ENCODE data around the gene GPC1.
"Not testable (repeated sequence)": the region's sequence is repeated elsewhere in the genome, so short reads cannot be mapped to it uniquely, and the experiment has no call there.

The GPC1 gene, protein sequence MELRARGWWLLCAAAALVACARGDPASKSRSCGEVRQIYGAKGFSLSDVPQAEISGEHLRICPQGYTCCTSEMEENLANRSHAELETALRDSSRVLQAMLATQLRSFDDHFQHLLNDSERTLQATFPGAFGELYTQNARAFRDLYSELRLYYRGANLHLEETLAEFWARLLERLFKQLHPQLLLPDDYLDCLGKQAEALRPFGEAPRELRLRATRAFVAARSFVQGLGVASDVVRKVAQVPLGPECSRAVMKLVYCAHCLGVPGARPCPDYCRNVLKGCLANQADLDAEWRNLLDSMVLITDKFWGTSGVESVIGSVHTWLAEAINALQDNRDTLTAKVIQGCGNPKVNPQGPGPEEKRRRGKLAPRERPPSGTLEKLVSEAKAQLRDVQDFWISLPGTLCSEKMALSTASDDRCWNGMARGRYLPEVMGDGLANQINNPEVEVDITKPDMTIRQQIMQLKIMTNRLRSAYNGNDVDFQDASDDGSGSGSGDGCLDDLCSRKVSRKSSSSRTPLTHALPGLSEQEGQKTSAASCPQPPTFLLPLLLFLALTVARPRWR

DNA sequence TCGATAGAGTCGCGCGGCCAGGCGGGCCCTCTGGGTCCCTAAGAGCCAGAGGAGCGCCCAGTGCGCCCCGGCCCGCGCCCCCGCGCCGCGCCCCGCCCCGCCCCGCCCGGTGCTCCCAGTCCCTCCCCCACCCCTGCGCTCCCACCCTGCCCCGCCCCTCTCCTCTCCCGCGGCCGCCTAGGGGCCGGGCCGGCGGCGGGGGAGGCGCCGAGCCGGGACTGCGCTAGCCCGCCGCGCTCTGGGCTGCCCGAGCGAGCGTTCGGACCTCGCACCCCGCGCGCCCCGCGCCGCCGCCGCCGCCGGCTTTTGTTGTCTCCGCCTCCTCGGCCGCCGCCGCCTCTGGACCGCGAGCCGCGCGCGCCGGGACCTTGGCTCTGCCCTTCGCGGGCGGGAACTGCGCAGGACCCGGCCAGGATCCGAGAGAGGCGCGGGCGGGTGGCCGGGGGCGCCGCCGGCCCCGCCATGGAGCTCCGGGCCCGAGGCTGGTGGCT is at the start of gene GPC1:
Gene GPC1, plus strand, starts transcription at position 207 of the 491 bp plus-strand sequence. Its CDS starts 256 bp downstream, at position 463.
- DNase-seq, result peak; percentile 6 to 33

DNA sequence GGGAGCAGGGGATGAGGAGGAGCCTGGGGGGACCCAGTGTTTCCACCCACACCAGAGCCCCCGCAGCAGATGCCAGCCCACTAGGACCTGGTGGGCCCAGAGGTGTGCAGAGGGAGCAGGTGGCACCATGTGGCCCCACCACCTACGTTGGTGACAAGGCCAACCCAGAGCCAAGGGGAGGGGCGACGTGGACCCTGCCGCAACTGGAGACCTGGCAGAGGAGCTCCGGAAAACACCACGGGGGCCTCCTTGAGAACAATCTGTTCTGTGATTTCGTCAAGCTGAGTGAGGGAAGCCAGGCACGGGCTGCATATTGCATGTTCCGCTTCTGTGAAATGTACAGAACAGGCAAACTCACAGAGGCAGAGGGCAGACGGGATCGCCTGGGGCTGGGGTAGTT is 49.1 kb upstream of the GPC1 start:
- no peak for DNase-seq

DNA sequence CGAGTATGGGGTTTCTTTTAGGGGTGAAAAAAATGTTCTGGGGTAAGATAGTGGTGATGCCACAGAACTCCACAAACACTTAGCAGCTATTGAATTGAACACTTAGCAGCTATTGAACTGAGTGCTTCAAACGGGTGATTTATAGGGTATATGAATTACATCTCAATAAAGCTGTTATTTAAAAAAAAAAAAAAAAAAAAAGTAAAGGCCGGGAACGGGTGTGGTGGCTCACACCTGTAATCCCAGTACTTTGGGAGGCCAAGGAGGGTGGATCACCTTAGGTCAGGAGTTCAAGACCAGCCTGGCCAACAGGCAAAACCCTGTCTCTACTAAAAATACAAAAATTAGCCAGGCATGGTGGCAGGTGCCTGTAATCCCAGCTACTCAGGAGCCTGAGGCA is 48.7 kb upstream of the GPC1 start:
- DNase-seq, result not testable (repeated sequence)

DNA sequence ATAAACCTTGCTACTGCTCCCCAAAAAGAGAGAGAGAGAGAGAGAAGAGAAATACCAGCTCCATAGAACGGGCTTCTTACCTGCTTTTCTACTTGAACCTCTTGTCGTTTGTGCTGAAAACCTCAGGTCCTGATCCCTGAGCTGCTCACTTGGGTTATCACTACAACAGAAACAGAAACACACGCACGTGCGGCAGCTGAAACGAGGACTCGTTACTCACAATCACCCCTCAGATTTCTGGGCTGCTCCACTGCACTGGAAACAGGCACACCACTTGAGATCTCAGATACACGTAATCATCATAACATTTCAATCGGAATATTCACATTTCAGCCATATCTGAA is 48.2 kb upstream of the GPC1 start:
- DNase-seq, result no peak

DNA sequence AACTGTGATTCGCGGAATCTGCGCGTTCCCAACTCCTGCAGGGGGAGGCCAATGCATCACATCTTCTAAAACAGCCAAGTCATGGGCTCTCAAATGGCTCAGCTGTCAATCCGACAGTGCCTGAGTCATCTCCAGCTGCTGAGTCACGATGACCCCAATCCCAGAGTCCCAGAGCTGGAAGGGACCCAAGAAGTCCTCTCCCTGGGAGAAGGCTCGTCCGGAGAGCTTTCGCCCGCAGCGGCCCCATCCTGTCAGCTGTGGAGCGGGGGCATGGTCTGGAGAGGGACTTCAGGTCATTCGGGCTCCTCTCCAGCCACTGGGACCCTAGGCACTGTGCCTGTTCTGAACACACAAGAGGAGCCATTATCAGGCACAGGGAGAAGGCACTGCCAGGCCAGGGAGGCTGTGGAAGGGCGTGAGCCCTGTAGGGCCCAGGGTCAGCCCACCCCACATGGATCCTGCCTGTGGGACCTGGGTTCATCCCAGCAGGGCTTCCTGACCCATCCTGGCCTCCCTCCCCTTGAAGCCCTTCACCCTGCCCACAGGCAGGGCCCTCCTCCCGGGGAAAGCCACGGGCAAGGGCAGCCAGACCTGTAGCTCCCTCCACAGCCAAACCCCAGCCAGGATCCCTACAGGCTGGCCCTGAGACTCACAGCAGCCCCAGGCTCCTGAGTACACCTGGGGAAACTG is 47.6 kb upstream of the GPC1 start:
- DNase-seq, result no peak

DNA sequence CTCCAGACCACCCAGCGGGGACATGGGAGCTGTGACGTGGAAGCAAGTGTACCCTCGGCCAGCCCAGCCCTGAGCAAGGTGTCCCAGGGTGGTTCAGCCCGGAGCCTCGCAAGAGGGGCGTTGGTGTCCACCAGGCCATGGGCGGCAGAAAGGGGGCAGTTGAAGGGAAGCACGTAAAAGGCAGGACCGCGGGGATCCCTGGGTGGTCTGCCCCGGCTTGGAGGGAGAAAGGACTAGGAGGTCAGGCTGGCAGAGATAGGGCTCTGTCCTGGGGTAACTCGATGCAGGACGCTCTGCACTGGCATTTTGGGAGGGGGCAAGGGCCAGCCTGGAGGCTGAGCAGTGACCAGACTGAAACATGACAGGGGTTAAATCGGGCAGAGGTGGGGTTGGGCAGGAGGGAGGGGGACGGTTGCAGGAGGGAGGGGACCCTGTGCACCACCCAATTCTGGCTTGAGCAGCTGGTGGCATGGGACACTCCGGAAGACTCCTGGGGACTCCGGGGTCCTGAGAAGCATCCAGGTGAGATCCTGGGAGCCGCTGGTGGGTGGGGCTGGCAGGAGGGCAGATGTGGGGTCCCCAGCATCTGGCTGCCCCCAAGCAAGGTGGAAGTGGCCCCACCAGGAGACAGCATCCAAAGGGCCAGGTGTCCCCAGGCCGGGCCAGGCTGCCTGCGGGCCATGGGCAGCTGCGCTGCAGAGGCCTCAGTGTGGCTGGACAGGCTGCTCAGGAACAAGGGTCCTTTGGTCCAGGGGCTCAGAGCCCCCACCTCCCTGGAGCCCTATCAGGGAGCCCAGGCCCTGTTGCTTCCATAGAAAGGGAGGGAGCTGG is 46.8 kb upstream of the GPC1 start:
- DNase-seq, result no peak

DNA sequence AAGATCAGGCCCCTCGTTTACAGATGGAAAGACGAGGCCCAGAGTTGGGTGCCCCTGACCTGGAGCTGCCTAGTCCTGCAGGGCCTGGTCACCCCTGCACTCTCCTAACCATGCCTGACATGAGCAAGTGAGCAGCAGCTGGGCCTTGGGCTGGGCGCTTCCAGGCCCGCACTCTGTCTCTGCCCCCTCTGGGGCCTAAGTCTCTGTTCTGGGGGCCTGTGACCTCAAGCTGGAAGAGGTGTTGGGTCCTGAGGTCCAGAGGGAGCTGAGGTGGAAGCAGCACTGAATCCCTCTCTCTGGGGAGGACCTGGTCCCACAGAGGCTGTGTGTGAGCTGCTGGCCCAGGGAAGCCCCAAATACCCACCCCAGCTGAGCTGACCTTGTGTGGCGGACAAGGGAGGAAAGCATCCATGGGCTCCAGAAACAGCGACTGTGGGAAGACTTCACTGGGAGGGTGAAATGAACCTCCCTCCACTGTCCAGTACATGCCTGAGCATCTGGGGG is 46.1 kb upstream of the GPC1 start:
- DNase-seq, result no peak

DNA sequence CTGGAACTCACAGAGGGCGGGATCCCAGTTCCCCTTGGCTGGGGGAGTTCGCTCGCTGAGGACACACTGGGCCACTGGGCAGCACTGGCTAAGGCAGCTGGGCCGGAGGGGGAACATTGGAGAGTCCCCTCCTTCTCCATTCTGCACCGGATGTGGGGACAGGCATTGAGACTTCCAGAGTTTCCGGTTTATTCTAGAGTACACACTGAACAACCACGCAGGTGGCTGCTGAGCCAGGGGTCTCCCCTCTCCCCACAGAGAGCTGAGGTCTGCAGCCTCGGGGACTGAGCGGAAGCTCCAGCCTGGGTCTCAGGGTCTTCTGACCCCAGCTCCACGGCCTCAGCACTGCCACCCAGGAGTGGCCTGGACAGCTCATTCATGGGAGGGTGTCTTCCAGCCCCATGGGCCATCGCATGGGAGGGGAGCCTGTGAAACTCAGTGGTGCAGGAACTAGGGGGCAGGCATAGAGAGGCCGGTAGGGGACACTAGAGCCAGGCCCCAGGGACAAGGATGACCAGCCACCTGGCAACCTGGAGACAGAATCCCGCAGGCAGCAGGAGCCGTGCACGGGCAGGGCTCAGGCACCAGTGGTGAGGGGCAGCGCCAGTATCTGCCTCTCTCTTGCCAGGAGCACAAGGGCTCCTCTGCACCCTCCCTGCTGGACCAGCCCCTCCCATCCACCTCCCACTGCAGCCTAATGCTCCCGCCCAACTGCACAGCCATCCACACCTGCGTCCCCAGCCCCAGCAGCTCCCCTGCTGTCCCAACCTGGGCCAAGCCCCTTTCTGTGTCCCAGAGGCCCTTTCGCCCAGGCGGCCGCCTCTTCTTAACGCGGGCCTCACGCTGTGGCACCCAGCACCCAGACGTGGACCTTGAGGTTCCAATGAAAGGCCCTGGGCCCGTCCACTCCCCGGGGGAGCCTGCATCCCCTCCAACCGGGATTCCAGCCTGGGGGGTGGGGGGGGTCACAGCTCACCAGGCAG is 45.1 kb upstream of the GPC1 start:
- no peak for DNase-seq

DNA sequence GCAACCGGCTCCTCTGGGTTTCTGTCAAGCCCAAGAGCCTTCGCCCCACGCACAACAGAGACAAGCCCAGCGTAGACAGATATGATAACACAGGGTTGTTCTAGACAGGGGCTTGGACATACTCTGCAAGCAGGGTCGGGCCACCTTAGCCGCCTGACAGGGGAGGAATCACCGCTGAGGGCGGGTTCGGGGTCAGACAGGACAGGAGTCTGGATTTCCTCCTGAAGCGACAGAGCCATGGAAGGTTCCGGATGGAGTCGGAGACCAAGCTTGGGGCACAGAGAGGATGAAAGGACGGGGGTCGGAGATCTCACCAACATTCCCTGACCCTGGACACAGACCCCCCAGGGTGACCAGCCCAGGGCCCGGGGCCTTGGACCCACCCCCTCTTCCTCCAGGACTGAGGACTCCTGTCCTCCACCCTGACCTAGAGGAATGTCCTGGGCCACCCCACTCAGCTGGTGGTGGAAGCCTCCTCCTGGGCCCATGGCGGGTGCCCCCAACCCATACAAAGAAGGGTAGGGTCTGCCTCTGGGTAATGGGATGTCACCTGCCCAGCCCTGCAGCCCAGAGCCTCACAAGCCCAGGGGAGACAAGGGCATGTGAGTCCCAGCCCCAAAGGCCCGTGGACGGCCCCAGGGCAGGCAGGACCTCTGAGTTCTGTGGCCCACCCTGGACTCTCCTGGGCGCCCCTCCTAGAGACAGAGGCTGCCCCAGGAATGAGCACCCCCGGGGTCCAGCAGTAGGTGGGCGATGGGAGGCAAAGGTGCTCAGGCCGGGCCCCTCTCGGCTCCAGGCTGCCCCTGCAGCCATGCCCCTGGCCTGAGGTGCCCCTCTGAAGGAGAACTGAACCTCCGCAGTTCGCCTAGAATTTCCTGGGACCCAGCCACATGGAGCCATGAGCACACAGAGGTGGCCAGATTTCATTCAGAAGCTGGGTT is 44.1 kb upstream of the GPC1 start:
- no peak for DNase-seq

DNA sequence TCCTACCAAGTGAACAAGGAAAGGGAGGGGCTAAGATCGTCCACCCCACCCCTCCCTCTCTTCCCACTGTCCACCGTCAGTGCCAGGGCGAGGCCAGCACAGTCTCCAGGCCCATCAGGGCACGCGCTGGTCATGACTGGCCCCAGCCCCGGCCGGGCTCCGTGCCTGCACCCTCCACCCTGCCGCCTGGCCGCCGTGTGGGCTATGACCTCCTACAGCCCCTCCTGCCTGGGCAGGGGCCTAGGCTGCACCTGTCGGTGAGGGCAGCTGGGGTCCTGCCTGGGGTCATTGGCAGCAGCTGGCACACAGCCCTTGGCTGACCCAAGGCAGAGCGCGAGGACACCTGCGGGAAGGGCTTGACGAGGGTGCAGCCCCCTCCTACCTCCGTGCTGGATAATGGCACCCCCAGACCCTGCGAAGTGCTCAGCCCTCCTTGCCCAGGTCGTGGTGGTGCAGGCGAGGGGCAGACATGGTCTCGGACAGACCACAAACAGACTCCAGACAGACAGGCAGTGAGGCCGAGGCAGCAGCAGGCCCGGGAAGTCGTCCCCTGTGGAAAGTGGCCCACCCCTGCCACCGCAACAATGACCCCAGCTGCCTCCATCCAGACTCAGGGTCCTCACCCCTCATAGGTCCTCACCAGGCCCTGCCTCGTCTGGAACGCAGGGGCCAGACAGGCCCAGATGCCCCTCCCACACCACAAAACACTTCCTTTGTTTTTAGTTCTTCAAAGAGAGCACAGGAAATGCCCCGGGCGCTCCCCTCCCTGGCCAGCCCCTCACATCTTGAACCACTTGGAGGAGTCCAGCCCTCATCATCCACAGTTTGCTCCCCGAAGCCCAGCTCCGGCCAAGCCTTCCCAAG is 43.1 kb upstream of the GPC1 start:
- no peak for DNase-seq

DNA sequence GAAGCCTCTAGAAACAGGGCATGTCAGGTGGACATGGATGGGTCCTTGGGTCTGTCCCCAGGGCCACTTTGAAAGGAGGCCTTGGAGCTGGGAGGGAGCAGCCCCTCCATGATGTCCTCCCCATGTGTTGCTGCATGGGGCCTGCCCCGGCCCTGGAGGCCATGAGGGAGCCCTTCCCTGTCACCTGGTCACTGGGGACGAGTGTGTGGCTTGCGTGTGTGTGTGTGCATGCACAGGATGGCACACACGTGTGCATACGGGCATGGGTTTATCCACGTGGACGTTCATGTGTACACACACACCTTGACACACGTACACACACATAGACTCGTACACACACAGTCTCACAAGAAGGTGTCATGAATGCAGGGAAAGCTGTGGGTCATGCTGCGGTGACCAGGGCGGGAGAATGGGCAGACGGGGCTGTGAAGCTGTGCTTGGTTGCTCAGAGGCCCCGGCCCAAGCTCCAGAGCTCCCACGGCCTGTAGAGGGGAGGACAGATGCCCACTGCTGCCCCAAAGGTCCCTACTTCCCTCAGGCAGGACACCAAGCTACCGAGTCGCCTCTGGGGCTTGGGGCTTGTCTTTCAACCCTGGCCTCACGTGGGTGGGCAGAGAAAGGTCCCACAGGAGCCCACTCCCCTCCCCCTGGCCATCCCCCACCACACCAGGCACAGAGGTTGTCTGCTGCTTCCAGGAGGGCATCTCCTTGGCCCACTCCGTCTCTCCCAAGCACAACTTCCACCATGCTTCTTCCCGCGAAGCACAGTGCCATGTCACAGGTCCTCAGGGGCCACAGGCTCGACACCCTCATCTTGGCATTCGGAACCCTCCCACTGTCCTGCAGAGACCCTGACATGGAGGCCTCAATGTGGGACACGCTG is 42.3 kb upstream of the GPC1 start:
- DNase-seq, result no peak

DNA sequence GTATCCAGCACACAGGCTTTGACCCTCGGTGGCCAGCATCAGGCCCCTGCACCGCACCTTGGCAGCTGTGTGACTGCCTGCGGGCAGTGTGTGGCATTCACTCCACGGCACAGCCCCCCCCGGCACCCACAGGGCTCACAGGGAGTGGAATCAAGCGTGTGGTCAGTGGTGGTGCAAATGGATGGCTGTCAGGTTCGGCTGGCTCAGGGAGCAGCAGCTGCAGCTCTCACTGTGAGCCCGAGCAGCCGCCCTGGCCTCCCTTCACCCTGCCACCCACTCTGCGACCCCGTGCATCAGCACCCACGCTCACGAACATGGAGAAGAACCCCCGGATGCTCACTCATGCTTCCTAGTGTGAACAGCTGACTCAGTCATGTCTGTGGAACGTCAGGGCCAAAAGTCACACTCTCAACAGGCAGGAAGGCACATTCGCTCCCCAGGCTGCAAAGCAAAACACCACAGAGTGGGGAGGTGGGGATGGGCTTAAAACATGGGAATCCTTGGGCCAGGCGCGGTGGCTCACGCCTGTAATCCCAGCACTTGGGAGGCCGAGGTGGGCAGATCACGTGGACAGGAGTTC is 41.5 kb upstream of the GPC1 start:
- no peak for DNase-seq

DNA sequence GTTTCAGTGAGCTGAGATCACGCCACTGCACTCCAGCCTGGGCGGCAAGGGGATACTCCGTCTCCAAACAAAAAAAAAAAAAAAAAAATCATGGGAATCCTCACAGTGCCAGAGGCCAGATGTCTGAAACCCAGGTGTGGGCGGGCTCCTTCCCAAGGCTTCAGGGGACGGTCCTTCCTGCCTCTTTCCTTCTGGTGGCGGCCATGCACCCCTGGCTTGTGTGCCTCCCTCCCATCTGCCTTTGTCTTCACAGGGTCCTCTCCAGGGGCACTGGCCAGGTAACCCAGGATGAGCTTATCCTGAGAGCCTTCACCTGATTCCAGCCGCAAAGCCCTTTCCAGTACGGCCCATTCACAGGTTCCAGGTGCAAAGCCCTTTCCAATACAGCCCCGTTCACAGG is 40.9 kb upstream of the GPC1 start:
- DNase-seq, result no peak

DNA sequence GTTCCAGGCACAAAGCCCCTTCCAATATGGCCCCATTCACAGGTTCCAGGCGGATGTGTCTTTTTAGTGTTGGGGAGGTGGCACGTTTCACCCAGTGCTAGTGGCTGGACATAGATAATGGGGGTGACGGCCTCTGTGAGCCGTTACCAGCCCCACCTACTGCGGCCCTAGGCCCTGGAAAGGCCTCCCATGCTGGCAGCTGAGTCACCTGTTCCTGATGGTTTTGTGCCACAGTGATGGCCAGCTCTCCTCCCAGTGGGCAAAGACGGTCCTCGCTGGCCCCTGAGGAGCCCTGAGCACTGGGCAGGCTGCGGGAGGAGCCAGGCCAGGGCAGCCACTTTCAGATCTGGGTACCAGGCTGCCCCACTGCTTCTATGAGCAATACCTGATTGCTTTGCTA is 40.0 kb upstream of the GPC1 start:
- DNase-seq, result no peak

DNA sequence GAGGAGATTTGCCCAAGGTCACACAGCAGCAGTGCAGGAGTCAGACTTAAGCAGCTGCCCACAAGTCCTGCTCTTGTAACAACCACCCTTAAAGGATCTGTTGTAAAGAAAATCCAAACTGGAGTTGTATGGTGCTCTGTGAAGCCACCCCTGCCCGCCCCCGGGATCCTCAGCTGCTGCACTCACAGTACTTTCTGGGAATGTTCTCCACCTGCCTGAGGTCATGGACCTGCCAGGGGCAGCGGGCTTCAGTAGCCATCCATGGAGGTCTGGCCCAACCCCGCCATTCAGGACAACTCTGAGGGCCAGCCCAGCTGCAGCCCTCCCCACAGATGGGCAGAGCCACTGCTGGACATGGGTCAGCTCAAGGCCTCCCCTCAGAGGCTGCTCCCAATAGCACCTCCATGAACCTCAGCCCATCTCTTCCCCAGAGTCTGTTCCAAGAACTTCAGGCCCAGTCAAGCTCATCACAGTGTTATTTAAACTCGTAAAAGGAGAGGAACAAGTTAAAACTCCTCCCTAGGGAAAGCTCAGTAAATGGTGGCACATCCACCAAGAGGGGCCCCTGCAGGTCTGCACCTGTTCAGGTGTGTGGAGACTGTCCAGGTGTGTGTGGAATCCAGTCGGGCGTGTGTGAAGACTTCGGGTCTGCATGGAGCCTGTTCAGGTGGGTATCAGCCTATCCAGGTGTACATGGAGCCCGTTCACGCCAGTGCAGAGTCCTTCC is 39.4 kb upstream of the GPC1 start:
- no peak for DNase-seq

DNA sequence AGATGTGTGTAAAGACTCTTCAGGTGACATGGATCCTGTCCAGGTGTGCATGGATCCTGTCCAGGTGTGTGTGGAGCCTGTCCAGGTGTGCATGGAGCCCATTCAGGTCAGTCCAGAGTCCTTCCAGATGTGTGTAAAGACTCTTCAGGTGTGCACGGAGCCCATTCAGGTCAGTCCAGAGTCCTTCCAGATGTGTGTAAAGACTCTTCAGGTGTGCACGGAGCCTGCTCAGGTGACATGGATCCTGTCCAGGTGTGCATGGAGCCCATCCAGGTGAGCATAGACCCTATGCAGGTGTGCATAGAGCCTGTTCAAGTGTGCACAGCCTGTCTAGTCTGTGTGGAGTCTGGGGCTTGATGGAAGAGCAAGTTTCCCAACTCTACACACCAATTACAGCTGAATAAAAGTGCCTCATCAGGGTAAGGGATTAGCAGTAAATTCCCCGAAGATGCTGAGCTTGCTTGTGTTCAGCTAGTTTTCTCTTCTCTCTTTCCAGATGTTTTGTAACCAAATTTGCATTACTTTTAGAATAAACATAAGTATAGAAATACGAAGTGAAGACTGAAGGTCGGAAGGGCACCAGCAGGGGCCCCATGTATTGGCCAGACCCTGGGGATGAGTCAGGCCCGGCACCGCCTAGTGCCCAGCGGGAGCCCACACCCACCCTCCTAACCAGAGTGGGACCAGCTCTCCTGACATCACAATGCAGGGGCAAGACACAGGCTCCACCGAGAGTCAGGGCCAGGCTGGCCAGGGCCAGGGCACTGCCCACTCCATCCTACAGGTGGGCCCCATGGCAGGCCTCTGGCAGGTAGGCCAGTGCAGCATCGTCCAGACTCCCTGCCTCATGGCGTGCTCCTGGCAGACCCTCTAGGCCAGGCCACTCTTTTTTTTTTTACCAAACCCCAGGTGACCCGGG is 38.6 kb upstream of the GPC1 start:
- DNase-seq, result no peak

All from inflammatory macrophage treated with lipopolysaccharide for 1 hour (primary cell).